Stimulated activated CD8-positive, alpha-beta memory T cell treated with anti-CD3 and anti-CD28 coated beads, Interleukin-2, amount 100 ng/mL, for 48 hours (primary cell): Measurements from ENCODE around the gene SIRT7.
A peak's percentile ranks its signal among the peaks of the same experiment; 100 is the strongest.

Experiments used
- DNase-seq, 2 donors: peaks; one replicate each; pipeline ENCODE4 v3.0.0-alpha.2; 2020; ENCODE audit warnings: low read depth in 2 of 2

Gene SIRT7

DNA sequence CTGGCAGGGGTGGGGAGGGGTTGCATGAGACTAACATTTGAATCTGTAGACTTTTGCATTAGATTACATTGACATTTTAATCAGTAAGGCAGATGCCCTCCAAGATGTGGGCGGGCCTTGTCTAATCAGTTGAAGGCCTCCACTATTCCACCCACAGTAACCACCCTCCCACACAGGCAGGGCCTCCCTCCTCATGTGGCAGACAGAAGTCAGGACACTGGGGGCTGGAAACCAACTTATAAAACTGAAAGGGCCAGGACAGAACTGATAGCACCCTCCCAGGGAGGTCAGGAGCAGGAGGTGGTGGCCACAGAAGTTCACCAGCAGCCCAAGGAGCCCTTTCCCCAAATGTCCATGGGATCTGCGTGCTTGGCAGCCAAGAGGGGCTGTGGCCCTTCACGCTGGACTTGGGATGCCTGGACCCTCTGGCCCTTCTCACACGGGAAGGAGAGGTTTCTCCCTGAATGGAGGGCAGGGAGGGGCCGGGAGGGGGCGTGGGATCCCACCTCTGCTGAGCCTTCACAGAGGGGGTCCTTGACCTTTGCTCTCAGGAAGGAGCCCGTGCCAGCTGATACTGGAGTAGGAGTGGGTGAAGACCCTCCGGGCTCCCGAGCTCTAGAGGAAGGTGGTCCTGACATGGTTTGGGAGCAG lies 14.5 kb upstream of the SIRT7 start:
- DNase-seq: no peak

DNA sequence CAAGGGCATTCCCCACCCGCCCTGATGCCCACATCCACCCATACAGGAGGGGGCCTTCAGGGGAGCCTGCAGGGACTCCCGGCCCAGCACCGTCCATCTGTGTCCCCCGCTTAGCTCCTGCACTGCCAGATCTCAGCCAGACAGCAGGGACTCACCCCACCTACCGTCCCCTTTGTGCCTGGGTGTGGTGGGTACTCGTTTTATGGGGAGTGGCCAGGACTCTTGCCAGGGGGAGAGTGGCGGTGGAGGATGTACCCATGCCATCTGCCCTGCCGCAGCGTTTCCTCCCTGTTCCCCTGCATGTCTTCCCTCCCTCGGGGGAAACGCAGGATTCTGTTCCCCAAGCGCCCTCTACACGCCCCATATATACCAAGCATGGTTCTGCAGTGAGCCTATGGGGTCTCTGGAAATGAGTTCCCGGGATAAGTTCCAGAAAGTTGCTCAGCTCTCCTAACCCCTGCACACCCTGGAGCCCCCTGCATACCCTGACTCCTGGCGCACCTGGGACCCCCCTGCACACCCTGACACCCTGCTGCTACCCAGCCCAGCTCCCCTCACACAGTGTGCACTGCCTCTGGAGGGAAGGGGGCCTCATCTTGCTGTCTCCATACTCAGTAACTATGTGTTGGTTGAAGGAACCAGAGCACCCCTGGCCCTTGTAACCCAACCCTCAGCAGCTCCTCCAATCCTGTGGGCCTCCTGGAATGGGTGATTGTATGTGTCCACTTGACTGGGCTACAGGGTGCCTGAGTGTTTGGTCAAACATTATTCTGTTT lies 13.8 kb upstream of the SIRT7 start:
- no peak for DNase-seq

DNA sequence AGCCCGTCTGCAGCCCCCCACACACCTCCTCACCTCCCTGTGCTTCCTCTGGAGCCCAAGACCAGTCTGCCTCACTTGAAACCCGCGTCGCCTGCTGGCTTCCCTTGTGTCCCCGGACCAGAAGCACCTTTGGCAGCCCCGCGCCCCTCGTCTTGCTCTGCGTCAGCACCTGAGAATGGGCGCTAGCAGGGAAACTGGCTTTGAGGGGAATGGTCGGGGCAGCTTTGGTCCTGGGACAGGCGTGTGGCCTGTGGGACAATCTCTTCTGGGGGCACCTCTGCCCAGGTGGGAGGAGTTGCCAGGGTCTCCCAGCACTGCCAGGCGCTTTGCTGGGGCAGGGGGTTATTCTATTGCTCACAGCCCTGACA lies 13.2 kb upstream of the SIRT7 start:
- no peak for DNase-seq

DNA sequence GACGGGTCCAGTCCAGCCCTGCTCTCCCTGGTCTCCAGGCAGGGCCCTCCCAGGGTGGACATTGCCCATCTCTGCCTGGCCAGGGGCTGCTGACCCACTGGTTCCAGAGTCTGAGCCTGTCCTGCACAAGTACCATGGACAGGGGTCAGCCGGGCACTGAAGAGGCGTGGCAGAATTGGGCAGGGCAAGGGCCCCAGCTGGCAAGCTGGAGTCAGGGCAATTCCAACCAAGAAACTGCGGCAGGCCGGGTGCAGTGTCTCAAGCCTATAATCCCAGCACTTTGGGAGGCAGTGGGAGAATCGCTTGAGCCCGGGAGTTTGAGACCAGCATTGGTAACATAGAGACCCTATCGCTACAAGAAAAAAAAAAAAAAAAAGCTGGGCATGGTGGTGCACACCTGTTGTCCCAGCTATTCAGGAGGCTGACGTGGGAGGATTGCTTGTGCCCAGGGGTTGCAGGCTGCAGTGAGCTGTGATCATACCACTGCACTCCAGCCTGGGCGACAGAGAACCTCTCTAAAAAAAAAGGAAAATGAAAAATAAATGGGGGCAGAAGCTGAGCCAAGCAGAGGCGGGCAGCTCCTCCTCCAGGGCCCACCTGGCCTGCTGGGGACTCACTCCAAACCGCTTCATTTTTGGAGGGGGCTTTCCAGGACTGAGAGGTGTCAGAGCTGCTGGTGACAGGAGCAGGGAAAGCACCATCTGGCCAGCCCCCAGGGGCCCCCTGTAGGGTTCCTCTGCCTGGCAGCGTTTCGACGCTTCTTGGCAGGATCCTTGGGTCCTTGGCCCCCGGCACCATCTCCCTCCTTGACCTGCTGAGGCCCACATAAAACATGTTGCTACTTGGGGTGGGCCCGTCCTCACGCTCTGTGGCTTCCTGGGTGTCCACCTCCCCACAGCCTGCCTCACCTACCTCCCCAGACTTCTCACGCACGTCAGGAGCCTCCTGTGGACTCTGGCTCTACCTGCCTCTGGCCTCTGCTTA lies 12.5 kb upstream of the SIRT7 start:
- DNase-seq: no peak

DNA sequence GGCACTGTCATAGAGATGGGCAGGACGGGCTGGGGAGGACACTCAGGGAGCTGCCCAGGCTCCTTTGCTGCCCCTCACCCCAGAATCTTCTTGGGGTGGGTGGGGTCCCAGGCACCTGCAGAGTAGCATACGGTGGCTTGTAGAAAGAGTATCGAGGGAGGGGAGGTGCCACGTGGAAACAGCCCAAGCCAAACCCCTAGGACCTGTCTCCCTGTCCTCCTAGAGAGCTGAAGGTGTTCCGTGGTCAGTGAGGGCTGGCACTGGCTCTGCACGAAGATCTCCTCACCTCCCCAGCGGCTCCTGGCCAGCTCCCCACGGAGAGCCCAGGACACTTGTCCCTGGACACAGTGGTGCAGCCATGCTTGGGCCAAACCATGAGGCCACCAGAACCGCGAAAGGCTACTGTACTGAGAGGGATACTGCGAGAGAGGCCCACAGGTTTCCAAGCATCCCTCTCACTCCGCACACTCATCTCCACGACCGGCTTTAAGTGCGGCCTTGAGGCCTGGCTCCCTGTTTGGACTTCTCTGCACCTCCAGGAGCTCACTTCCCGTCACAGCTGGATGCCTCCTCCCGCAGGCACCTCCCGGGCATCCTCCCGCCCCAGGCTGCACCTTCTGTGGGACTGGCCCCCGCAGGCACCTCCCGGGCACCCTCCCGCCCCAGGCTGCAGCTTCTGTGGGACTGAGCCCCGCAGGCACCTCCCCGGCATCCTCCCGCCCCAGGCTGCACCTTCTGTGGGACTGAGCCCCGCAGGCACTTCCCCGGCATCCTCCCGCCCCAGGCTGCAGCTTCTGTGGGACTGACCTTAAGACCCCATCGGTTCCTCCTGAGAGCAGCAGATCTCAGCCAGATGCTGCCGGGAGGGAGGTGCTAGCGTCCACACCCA lies 11.5 kb upstream of the SIRT7 start:
- no peak for DNase-seq

DNA sequence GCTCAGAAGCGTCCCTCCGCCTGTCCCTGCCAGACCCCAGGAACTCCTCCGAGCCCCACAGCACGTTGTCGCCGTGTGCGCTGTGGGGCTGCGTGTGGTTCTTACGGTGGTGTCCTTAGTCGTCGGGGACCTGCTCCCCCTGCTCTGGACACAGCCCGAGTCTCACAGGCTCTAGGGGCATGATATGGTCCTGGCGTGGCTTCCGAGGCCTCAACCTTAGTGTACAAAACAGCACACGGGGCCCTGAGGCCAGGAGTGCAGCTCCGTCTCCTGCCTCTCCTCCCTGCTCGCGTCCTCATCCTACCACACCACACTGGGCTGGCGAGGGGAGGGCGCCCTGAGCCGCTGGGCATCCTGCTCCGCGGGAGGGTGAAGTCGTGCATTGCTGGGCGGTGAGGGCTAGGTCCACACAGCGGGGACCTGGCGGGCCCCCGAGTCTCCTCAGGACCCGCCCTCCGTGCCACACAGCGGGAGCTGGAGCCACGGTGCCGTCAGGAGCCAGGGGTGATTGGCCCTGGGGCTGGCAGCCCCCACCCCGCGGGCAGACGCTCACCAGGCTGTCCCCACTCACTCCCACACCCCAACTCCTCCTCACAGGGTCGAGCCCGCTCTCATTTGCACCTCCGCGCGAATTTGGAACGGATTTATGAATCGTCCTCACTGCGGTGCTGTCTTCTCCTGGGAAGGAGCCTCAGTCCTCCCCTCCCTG lies 10.7 kb upstream of the SIRT7 start:
- DNase-seq: no peak

DNA sequence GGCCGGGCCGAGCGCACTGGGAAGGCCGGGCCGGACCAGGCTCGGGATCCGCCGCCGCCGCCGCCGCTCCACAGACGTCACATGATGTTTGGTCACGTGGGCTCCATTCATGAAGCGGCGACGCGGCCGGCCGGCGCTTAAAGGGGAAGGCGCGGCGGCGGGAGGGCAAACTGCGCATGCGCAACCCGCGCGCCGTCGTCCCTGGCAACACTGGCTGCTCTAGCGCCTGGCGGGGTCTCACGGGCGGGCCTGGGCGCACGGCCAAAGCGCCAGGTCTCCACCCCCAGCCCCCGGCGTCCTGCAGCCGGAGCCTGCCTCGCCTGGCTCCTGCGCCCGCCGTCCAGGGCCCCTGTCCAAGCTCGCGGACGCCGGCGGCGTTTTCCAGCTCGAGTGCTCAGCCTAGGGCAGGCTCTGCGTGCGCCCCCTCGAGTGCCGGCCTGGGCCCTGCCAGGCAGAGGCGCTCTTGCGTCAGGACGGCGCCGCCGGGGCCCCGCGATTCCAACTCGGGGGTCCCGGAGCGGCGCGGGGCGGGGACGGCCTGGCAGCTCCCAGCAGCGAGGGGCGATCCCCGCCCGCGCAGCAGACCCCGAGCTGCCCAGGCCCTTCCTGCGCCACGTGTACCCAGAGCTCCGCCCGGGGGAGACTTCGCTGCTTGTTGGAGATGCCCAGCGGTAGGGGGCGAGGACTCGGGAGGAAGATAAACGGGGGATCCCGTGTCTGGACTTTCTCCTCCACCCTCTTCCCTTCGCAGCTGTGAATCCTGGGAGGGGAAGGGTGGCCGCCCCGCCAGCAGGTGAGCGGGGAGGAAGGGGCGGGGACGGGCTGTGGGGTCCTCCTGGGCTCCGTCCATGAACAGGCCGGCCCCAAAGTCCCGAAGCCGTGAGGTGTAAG lies 9.9 kb upstream of the SIRT7 start, which contains the start of gene MAFG:
TSS of gene MAFG (minus strand) at position 83 of the 891 bp plus-strand sequence. CDS start 4,550 bp downstream, outside the sequence.
- DNase-seq: peak; percentile 83

DNA sequence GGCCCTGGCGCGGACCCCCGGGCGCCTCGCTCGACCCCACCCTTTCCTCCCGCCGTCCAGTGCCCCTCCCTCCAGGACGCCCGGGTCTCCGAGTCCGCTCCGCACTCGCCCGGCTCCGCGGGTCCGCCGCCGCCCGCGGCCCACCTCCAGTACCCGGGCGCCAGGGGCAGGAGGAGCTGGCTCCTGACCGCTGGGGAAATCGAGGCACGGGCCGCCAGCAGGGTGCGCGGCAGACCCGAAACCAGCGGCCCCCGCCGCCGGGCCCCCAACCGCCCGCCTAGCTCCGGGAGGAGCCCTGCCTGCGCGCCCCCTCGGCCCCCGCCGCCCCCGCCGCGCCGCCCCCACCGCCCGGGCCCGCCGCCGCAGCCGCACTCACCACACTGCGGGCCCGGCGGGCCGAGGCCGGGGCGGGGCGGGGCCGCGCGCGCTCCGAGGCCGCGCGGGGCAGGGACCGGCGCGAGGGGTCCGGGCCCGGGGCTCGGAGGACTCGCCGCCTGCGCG lies 9.2 kb upstream of the SIRT7 start:
- no peak for DNase-seq

DNA sequence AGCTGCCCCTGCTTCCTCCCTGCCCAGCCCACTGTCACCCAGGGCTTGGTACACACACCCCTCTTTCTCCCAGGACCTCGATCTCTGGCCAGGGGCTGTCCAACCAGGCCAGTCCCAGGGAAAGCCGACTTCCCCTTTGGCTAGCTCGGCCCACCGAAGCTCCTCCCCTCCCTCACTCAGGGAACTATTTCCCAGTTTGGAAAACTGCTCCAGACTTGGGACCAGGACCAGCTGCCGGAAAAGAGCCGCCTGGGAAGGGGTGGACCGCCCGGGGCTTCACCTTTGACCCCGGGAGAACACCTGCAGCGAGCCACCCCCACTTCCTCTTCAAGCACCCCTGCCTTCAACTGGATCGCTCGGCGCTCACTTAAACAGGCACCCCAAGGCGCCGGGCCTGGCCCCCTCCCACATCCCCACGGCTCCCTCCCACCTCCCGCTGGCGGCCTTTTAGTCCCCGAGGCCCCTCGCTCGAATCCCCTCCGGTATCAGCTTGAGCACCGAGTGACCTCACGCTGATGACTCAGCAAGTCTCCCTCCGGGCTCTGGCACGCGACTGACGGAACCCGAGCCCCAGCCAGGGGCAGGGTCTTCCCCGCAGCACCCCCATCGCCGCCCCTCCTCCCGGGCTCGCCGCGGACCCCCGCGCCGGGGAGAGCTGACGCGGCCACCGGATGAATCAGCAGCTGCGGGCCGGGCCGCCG lies 8.6 kb upstream of the SIRT7 start:
- peak in 1 of 2 donors; percentile 47 for DNase-seq

DNA sequence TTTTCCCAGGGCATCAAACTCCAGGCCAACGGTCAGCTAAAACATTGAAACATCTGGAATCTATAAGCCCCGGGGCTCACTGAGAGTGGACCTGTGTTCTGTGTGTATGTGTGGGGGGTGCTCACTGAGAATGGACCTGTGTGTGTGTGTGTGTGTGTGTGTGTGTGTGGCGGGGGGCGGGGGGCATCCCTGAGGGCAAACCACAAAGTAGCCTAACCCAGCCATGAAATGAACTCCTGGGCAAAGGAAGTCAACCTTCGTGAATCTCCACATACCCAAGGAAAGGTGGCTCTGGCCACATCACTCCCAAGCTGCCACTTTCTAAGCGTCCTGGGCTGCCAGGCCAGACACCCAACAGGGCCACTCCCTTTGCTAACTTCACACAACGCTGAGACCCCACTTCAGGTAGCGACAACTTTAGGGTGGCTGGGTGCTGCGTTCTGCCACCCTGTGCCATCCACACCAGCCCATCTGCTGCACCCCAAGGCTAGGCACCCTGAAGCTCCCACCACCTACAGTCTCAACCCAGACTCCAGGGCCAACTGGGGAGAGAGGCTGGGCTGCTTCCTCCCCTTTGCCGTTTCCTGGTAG lies 8.0 kb upstream of the SIRT7 start:
- DNase-seq: no peak

DNA sequence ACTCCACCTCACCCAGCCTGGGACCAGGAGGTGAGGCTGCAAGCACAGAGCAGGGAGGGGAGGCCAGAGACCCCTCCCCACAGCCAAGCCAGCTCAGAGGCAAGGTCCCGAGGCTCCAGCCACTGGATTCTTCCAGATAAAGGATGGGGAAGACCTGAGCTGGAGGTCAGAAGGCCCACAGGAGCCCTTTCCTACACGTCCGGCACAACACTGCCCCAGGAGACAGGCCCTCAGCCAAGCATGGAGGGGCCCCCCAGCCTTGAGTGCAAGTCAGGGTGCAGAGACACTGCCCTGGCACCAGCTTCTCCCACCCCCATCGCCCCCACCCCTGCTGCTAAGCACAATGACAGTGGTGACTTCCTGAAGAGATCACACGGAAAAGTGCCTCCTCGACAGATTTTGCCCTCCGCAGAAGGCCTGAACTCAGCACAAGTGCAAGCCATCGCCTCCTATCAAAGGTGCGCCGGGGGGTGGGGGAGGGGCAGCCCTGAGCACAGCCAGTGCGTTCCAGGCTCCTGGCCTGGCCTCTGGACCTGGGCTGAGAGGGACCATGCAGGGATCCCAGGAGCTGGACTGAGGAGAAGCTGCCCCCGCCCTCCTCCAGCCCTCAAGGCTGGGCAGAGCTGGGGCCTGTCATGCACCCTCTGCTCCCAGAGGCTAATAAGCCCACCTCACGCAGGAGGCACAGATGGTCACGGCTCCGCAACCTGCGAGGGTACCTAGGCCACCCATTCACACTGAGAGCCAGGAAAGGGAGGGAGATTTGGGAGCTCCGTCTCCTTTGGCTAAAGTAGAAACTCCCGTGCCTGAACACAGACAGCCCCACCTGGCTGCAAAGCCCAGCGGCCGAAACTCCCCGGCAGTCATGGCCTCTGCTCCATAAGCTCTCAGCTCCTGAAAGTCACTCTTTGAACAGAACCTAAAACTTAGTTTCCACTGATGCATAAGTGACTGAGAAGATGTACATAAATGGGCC lies 6.9 kb upstream of the SIRT7 start:
- no peak for DNase-seq

DNA sequence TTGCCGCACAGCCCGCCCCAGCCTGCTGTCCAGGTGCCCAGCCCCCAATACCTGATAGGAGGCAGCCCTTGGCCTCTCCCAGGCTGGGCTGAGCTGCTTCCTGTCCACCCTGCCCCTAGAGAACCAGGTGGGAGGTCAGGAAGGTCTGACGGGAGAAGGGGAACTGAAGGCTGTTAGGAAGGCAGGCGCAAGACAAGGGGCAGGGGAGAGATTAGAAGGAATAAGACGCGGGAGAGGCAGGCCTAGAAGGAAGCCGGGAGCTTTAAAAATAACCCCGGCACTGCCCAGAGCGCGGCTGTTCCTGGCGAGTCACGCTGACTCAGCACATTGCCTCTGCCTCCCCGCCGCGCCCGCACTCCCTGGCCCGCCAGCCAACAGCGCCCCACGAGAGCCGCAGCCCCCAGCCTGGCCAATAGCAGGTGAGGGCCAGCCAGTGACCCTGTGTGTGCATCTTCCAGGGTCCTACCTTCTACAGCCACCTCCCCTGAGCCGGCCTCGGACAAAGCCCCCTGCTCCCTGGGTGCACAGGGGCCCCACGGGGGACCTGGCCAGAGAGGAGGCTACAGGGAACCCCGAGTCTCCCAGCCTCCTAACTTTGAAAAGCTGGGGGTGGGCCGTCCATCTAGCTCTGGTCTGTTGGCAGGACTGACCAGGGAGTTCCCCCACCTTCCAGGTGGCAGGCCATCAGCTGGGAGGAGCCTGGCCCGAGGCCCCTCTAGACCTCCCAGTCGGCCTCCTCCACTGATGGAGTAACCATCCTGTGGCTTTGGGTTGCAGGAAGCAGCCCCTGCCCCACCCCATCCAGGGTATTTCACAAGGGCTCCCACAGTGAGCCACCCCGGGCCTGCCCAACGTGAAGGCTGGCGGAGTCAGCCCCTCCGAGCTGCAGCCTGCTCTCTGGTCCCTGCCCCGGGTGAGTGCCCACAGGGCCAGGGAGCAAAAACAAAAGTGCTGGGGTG lies 5.6 kb upstream of the SIRT7 start:
- DNase-seq: no peak

DNA sequence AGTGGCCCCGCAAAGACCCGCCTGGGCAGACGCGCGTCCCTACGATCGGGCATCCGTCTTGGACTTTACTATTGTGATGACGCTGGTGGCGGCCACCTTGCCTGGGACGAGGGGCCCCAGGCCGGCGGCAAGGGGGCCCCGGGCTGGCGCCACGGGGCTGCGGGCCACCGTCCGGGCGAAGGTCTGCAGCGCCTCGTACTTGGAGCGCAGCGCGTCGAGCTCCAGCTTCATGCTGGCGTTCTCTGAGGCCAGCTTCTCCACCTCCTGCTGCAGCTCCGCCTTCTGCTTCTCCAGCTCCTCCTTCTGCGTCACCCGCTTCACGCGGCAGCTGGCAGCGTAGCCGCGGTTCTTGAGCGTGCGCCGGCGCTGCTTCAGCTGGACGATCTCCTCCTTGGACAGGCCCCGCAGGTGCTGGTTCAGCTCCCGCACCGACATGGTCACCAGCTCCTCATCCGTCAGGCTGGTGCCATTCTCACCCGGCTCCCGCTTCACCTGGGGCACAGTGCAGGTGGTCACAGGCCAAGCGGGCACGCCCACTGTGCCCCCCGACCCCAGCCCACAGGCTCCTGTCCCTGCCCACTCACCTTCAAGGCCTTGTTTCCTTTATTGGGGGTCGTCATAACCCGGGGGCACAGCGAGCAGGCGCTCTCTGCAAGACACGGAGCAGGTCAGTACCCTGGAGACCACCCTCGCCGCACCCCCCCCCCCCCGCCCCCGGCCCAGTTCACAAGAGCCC lies 4.8 kb upstream of the SIRT7 start:
- no peak for DNase-seq

DNA sequence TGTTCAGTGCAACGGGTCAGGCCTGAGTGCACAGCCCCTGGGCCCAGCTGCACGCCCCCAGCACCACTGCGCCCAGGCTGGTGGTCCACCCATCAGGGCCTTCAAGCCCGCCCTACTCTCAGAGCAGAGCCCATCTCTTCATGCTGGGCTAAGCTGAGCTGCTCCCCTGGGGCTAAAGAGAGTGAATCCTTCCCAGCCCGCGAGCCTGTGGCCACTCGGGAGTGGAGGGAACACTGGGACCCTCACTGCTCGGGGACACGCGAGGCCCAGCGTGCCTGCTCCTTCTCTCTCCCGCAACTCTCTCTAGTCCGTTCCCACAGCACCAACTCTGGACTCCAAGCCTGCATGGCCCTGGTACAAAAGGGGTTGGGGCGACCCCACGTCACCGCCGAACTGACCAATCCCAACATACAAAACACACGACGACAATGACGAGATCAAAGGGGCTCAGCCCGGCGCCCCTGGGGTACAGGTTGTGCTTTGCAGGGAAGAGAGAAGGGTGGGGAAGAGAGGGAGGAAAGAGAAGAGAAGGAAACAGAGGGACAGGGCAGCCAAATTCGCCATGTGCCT lies 4.1 kb upstream of the SIRT7 start:
- no peak for DNase-seq

DNA sequence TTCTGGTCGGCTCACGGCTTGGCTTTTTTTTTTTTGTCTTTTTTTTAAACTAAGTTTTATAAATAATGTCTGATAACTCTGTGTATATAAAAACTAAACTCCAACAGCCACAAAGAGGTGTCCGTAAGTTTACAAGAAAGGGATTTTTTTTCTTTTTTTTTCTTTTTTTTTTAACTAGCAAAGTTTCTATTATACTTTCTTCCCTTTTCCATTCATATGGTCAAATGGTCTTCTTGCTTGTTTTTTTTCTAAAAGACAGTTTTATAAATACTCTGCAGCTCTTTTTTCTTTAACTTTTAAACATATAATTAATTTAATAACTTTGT lies 3.5 kb upstream of the SIRT7 start:
- DNase-seq: no peak
